ENCODE results near the gene PTGER1. TPM values are rescaled to one million over a fixed set of nuclear protein-coding genes. Genes with fewer than 3 reads are reported as not detected.
A peak's percentile ranks its signal among the peaks of the same experiment; 100 is the strongest.

Gene PTGER1
- total and polyA plus RNA-seq, 2 of the 8 experiments (the other 6 are each of a cell fraction or from before 2014, with no cell fraction given) = 0.20 to 0.41 TPM

DNA sequence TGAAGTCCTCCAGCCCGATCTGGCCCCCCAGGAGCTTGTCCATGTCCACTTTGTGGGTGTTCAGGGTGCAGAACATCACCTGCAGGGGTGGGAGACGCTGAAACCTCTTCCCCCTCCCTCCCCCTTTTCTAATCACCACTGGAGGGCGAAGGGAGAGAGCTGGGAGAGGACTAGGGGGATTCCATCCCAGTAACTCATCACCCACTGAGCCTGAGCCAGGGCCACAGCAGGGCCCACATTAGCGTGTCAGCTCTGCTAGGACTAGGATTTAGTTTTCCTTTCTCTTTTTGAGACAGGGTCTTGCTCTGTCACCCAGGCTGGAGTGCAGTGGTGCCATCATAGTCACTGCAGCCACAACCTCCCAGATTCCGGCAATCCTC is 5.5 kb upstream of the PTGER1 start:
- Histone ChIP-seq H2BK20ac (ENCODE audit: low read length) (no peak overlapping the region), H3K23ac (ENCODE audit: insufficient read length) (no peak overlapping the region), H4K20me1 (replicated peaks in 1 of 2; ENCODE audit: control insufficient read depth in 1 of 2, insufficient read depth in 2 of 2, low read length in 2 of 2) (peaks cover 0 to 8% of the 10 kb centered on the region in 2 experiments), H3K27me3 (replicated peaks in 1 of 4; ENCODE audit: control insufficient read depth in 3 of 4, extremely low read depth in 1 of 4, insufficient read depth in 3 of 4, low read length in 3 of 4) (no peaks in the 10 kb centered on the region), H3K36me3 (ENCODE audit: control insufficient read depth in 2 of 4, insufficient read depth in 4 of 4, low read length in 3 of 4) (peaks cover 5 to 17% (median 10%) of the 10 kb centered on the region in 4 experiments; a peak in 6 of 8 replicates), H4K8ac (ENCODE audit: extremely low read depth, insufficient read depth, low read length) (no peak overlapping the region), H4K91ac (replicated peaks; ENCODE audit: insufficient read length, low read length) (no peak overlapping the region), H4K5ac (ENCODE audit: insufficient read length, low read depth, low read length) (no peak overlapping the region), H2BK120ac (replicated peaks; ENCODE audit: low read depth, low read length) (no peak overlapping the region), H3K4me1 (replicated peaks in 1 of 4; ENCODE audit: control insufficient read depth in 3 of 4, insufficient read depth in 4 of 4, low read length in 3 of 4) (peaks cover 0 to 20% (median 7%) of the 10 kb centered on the region in 4 experiments; a peak in 6 of 7 replicates), H2AK5ac (ENCODE audit: low read depth, low read length) (no peak overlapping the region), H2BK5ac (ENCODE audit: low read depth, low read length) (no peak overlapping the region), H2BK12ac (ENCODE audit: low read depth, low read length) (no peak overlapping the region), H3K23me2 (ENCODE audit: low read depth, low read length) (no peaks in the 10 kb centered on the region), H3K56ac (replicated peaks; ENCODE audit: insufficient read length, low read depth, low read length) (no peak overlapping the region), H3K27ac (ENCODE audit: low read depth, low read length) (no peak overlapping the region), H3K4me3 (ENCODE audit: extremely low read depth in 1 of 4, insufficient read depth in 2 of 4, low read depth in 3 of 4, low read length in 4 of 4) (no peak overlapping the region), H3K79me2 (ENCODE audit: control insufficient read depth in 1 of 2, insufficient read depth in 2 of 2, low read length in 2 of 2) (no peaks in the 10 kb centered on the region), H3K9ac (replicated peaks in 1 of 4; ENCODE audit: extremely low read depth in 1 of 4, low read depth in 3 of 4, low read length in 3 of 4) (no peak overlapping the region), H3K18ac (ENCODE audit: extremely low read depth, low read length) (no peak overlapping the region), H3K4ac (replicated peaks; ENCODE audit: insufficient read length, low read depth, low read length) (no peak overlapping the region), H2BK15ac (ENCODE audit: low read length) (no peak overlapping the region), H3K4me2 (ENCODE audit: insufficient read depth in 1 of 2, low read depth in 2 of 2, low read length in 2 of 2) (0 out of 4 replicates have a peak overlapping the region, but pooled peaks of 1 of the 2 experiments have one; percentile 53), H2AFZ (ENCODE audit: low read length) (no peak overlapping the region), H3K79me1 (ENCODE audit: low read depth, low read length) (no peaks in the 10 kb centered on the region), H3K14ac (ENCODE audit: insufficient read length) (no peak overlapping the region), H3K9me3 (ENCODE audit: insufficient read depth in 2 of 2, low read depth in 1 of 2, low read length in 1 of 2) (no peaks in the 10 kb centered on the region)
- WGBS, 2 experiments (ENCODE audit: extremely low coverage in 1 of 2, insufficient coverage in 1 of 2, insufficient read length in 1 of 2, insufficient replicate concordance in 2 of 2, low coverage in 1 of 2, low lambda C conversion rate in 2 of 2, missing lambda C conversion rate in 1 of 2) = 85% methylated on average over 5 of the region's 5 CpGs; no CpG with 5 or more reads in 1 of the 2 experiments
- no peak for FAIRE-seq
- POLR2A ChIA-PET (ENCODE audit: partially characterized antibody) = interaction anchor here (0.6 to 7.0 kb wide), 7 partner anchors 8 to 772 kb away, joined by 3 to 45 read pairs (median 4); partner anchors contain the start of genes C19orf53 and GIPC1
- no peak for DNase-seq (ENCODE audit: low read depth in 1 of 2, low spot score in 2 of 2)
- CTCF ChIA-PET (ENCODE audit: partially characterized antibody) = interaction anchor here (0.5 to 5.6 kb wide), 28 partner anchors 9 to 420 kb away, joined by 3 to 36 read pairs (median 5); partner anchors contain the start of genes DNAJB1 and GIPC1
- TF ChIP-seq SP1 (IDR thresholded peaks at IDR 0.05; ENCODE audit: low read depth, low read length) (no peak), BACH1 (IDR thresholded peaks at IDR 0.05; ENCODE audit: low read length) (no peak), ATF3 (IDR thresholded peaks at IDR 0.05; ENCODE audit: insufficient read depth, low read depth, low read length) (no peak), SIX5 (IDR thresholded peaks at IDR 0.05; ENCODE audit: low read depth, low read length) (no peak), RAD21 (IDR thresholded peaks at IDR 0.05 in 1 of 2, conservative IDR thresholded peaks at IDR 0.05 in 1 of 2; ENCODE audit: low read depth in 2 of 2, low read length in 2 of 2) (no peak), E2F6 (IDR thresholded peaks at IDR 0.05) (no peak), RBBP5 (IDR thresholded peaks at IDR 0.05; ENCODE audit: borderline replicate concordance, low read depth, low read length) (no peak), TAF1 (IDR thresholded peaks at IDR 0.05; ENCODE audit: low read depth, low read length) (no peak), SAP30 (IDR thresholded peaks at IDR 0.05; ENCODE audit: insufficient read depth, insufficient replicate concordance, low read length) (no peak), KDM4A (IDR thresholded peaks at IDR 0.05; ENCODE audit: low read depth, low read length, severe bottlenecking) (no peak), POLR2AphosphoS5 (IDR thresholded peaks at IDR 0.05; ENCODE audit: low read depth, low read length) (no peak)
